K562 (cell line): Measurements from ENCODE around the gene EIF2S1. TPM values are rescaled to one million over a fixed set of nuclear protein-coding genes. Genes with fewer than 3 reads are reported as not detected.

Source experiments
- DPF2 ChIP-seq: fragments of 450-650 bp; IDR thresholded peaks from 2 replicates; pipeline ENCODE4 v1.6.1; 2016
- FOXK1 ChIP-seq: sonication (generic); formaldehyde crosslinking; IDR thresholded peaks from 2 replicates; pipeline ENCODE4 v1.8.0; 2022; ENCODE audit warnings: missing genetic modification reagents, mild to moderate bottlenecking, borderline replicate concordance
- FOXM1 ChIP-seq, 2 experiments: fragments of 450-650 bp in 1 of 2; sonication (generic) in 1 of 2; formaldehyde crosslinking in 1 of 2; IDR thresholded peaks; 2 replicates each; pipeline versions ENCODE4 v1.6.1 to v1.9.0; 2017 to 2022; ENCODE audit warnings: low read depth in 2 of 2, mild to moderate bottlenecking in 2 of 2, missing genetic modification reagents in 1 of 2, moderate library complexity in 1 of 2
- HDAC1 ChIP-seq, 2 experiments: fragments of 450-650 bp; IDR thresholded peaks; 2 replicates each; pipeline ENCODE4 v1.6.1; 2016 to 2017; ENCODE audit warnings: inconsistent platforms in 1 of 2, mild to moderate bottlenecking in 1 of 2, moderate library complexity in 1 of 2
- RAD51 ChIP-seq: fragments of 450-650 bp; IDR thresholded peaks from 2 replicates; pipeline ENCODE4 v1.7.1; 2016; ENCODE audit warnings: low read depth, mild to moderate bottlenecking, borderline replicate concordance
- REST ChIP-seq, 2 experiments: fragments of 450-650 bp; formaldehyde crosslinking in 1 of 2; IDR thresholded peaks; 2 replicates each; pipeline versions ENCODE4 v1.4.0 to v1.6.1; 2014 to 2020; ENCODE audit warnings: mild to moderate bottlenecking in 2 of 2, borderline replicate concordance in 1 of 2, low read depth in 1 of 2
- SMARCA4 ChIP-seq: fragments of 450-650 bp; IDR thresholded peaks from 2 replicates; pipeline ENCODE4 v1.6.1; 2016
- polyA plus RNA-seq, 8 experiments: library from polyadenylated mRNA; depleted of rRNA in 4 of 8; stranded (reverse) in 5 of 8; unstranded in 3 of 8; fragments of >200 nt; fragmentation: Nextera tagmentation in 2 of 8; fragmentation: Illumina TruSeq in 1 of 8; extraction: Ambion mirVana in 2 of 8; extraction: Trizol in 1 of 8; gene quantifications; 2 replicates each; pipeline versions ENCODE4 v1.2.1 to v1.2.3, GENCODE V29; 2011 to 2014; ENCODE audit warnings: inconsistent platforms in 1 of 8, missing spikeins in 1 of 8
- total RNA-seq, 7 experiments: library from RNA; depleted of rRNA in 6 of 7; stranded (reverse); fragments of >200 nt in 6 of 7; fragmentation: Illumina TruSeq in 2 of 7; extraction: Trizol in 2 of 7; gene quantifications; 2 replicates each; pipeline versions ENCODE4 v1.2.1 to v1.2.3, GENCODE V29; 2011 to 2021; ENCODE audit warnings: low replicate concordance in 1 of 7
- TF ChIP-seq, protein P1 (sequence below): sonication (generic); formaldehyde crosslinking; IDR thresholded peaks from 2 replicates; pipeline ENCODE4 v1.8.1; 2023; ENCODE audit warnings: mild to moderate bottlenecking, missing genetic modification reagents
- TF ChIP-seq, protein P2 (sequence below): IDR thresholded peaks from 2 replicates; pipeline ENCODE4 v1.6.1; 2014; ENCODE audit warnings: antibody characterized with exemption
- TF ChIP-seq, protein P3 (sequence below): fragments of 250-450 bp; sonication (Bioruptor Pico); IDR thresholded peaks from 2 replicates; pipeline ENCODE4 v1.5.0; 2022; ENCODE audit warnings: mild to moderate bottlenecking

EIF2S1 gene
- total and polyA plus RNA-seq, 9 of the 15 experiments (the other 6 are each of a cell fraction or from before 2014, with no cell fraction given) = 216 to 1,018 (median 332) TPM

DNA sequence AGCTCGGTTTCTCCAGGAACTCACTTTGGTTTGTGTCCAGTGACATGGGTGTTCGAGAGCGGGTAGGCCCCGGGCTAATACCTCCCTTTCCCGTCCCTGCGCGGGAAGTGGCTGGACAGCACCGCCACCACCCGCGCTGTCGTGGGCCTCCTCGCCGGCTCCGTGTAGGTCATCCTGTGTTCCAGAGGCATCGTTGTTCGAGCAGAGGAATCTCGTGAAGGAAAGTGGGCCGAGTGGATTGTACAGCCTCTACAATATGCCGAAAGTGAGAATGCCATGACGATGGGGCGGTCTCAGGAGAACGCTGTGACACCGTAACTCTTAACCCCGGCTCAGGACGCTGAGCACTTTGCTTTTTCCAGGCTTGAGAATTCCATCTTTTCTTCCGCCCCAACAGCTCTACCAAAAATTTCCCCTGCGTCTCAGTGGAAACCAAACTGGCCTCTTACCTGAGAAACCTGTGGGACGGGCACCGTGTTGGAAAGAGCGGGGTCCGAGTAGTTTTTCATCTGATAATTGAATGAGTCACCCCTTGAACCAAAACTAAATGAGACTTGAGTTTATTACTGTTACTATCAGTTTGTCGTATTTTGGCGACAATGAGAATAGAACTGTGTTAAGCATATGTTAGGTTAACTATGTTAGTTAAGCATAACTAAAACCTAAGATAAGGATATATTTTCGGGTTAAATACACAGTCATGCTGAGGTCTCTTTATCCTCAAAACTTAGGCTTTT lies 510 bp downstream of the EIF2S1 start (continued):
- TF ChIP-seq HDAC1 (IDR thresholded peaks at IDR 0.05) (no peak; a peak in 2 of 4 replicates), SMARCA4 (no peak), DPF2 (0 out of 2 replicates have a peak, but pooled peaks have one; percentile 18), RAD51 (no peak), FOXM1 (IDR thresholded peaks at IDR 0.05; ENCODE audit: low read depth) (no peak), FOXM1 (CRISPR knock-in tag; IDR thresholded peaks at IDR 0.05; ENCODE audit: low read depth) (no peak), REST (IDR thresholded peaks at IDR 0.05; ENCODE audit: borderline replicate concordance) (peak; percentile 68), REST (CRISPR knock-in tag; IDR thresholded peaks at IDR 0.05; ENCODE audit: low read depth) (peak; percentile 64; the same call in 1 of the 2 replicates), FOXK1 (CRISPR knock-in tag) (no peak)
- TF ChIP-seq, protein P1, sequence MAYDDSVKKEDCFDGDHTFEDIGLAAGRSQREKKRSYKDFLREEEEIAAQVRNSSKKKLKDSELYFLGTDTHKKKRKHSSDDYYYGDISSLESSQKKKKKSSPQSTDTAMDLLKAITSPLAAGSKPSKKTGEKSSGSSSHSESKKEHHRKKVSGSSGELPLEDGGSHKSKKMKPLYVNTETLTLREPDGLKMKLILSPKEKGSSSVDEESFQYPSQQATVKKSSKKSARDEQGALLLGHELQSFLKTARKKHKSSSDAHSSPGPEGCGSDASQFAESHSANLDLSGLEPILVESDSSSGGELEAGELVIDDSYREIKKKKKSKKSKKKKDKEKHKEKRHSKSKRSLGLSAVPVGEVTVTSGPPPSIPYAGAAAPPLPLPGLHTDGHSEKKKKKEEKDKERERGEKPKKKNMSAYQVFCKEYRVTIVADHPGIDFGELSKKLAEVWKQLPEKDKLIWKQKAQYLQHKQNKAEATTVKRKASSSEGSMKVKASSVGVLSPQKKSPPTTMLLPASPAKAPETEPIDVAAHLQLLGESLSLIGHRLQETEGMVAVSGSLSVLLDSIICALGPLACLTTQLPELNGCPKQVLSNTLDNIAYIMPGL (CRISPR knock-in tag) = no peak
- TF ChIP-seq, protein P2, sequence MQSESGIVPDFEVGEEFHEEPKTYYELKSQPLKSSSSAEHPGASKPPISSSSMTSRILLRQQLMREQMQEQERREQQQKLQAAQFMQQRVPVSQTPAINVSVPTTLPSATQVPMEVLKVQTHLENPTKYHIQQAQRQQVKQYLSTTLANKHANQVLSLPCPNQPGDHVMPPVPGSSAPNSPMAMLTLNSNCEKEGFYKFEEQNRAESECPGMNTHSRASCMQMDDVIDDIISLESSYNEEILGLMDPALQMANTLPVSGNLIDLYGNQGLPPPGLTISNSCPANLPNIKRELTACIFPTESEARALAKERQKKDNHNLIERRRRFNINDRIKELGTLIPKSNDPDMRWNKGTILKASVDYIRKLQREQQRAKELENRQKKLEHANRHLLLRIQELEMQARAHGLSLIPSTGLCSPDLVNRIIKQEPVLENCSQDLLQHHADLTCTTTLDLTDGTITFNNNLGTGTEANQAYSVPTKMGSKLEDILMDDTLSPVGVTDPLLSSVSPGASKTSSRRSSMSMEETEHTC = no peak
- TF ChIP-seq, protein P3, sequence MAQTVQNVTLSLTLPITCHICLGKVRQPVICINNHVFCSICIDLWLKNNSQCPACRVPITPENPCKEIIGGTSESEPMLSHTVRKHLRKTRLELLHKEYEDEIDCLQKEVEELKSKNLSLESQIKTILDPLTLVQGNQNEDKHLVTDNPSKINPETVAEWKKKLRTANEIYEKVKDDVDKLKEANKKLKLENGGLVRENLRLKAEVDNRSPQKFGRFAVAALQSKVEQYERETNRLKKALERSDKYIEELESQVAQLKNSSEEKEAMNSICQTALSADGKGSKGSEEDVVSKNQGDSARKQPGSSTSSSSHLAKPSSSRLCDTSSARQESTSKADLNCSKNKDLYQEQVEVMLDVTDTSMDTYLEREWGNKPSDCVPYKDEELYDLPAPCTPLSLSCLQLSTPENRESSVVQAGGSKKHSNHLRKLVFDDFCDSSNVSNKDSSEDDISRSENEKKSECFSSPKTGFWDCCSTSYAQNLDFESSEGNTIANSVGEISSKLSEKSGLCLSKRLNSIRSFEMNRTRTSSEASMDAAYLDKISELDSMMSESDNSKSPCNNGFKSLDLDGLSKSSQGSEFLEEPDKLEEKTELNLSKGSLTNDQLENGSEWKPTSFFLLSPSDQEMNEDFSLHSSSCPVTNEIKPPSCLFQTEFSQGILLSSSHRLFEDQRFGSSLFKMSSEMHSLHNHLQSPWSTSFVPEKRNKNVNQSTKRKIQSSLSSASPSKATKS (CRISPR knock-in tag) = no peak
